GM12801 (cell line): ENCODE measurements around the gene LRRC66.

ENCODE experiments used
- TF ChIP-seq, protein P1 (sequence below): IDR thresholded peaks from one replicate; pipeline ENCODE4 v1.5.1; 2011; ENCODE audit warnings: control low read depth; ENCODE audit not compliant: insufficient read length; ENCODE audit errors: extremely low read depth

The LRRC66 gene

DNA sequence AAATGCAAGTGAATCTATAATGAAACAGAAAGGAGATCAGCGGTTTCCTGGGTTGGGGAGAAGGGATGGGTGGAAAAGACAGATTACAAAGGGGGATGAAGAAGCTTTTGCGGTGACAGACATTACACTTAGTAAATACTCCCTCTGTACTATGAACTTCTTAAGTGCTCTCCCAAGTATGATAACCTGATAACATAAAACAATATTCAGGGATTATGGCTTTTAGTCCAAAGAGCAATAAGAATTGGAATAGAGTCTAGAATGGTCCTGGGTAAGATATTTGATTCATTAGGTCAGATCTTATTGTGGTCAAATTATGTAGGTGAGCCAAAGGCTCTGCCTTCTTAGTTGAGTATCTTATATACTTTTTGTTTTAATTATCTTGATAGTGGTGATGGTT lies 9.2 kb downstream of the LRRC66 start:
- TF ChIP-seq, protein P1, sequence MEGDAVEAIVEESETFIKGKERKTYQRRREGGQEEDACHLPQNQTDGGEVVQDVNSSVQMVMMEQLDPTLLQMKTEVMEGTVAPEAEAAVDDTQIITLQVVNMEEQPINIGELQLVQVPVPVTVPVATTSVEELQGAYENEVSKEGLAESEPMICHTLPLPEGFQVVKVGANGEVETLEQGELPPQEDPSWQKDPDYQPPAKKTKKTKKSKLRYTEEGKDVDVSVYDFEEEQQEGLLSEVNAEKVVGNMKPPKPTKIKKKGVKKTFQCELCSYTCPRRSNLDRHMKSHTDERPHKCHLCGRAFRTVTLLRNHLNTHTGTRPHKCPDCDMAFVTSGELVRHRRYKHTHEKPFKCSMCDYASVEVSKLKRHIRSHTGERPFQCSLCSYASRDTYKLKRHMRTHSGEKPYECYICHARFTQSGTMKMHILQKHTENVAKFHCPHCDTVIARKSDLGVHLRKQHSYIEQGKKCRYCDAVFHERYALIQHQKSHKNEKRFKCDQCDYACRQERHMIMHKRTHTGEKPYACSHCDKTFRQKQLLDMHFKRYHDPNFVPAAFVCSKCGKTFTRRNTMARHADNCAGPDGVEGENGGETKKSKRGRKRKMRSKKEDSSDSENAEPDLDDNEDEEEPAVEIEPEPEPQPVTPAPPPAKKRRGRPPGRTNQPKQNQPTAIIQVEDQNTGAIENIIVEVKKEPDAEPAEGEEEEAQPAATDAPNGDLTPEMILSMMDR, result no peak

DNA sequence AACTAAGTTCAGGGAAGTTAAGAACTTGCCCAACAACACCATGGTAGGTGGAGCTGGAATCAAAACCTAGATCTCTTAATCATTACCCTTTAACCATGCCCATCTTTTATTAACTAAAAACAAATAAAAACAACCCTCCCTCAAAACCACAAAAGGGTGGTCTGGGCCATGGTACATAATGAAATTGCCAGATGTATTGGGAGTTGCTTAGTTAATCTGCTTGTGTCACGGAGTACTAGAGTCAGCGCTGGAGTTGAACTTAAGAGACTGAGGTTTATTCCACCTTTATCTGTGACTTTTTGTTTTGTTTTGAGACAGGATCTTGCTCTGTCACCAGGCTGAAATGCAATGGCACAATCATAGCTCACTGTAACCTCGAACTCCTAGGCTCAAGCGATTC lies 13.3 kb downstream of the LRRC66 start:
- TF ChIP-seq, protein P1, result no peak

DNA sequence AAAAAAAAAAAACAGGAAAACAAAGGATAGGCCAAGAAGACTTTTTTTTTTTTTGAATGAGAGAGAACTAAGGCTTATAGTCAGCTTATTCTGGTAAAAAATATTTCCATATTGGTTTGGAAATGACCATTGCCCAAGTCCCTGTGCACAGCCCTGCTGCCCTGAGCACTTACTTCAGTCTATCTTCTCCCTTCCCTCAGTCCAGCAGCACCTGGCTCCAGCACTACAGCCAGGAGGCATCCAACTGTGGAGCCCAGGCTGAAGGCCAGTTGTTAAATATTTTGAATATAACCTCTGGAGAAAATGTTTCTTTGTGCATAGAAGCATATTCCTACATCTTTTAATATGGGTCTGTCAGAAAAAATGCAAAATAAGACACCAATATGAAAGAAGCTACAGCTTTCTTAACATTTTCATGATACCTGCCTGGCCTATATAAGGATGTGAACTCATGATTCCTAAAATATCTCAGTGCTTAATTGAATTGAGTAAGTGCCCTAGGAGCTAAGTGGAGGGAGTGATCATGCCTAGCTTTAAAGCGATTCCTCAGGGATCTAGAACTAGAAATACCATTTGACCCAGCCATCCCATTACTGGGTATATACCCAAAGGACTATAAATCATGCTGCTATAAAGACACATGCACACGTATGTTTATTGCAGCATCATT lies 14.4 kb downstream of the LRRC66 start:
- TF ChIP-seq, protein P1, result no peak

DNA sequence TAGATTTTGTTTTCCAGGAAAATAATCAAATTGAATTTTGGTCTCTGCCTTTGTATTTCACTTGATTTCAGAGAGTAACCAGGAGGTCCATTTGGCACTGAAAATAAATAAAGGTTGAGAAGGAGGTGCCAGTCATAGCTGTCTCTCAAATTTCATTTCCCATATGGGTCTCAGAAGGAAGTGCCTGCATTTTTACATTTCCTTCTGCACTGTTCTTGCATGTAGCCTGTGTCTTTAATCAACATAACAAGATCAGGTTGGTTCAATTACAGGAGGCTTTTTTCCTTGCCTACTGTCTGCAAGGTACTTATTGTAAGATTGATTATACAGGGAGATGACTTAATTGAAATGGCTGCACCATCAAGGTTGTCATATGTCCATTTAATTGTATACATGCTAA lies 15.7 kb downstream of the LRRC66 start:
- TF ChIP-seq, protein P1, result no peak

DNA sequence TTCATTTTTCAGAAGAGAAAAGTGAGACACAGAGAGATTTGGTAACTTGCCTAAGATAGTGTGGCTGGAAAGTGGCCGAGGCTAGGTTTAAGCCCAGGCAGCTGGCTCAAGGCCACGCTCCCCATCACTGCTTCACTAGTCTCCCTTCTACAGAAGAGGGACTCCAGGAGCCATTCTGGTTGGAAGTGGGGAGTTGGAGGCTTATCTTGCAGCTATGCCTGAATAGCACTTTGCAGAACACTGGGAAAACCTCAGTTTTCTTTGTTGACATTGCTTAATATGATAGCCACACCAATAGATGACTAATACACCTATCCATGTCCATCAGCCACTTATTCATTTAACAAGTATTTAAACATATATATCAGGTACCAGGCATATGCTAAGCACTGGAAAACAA lies 18.5 kb downstream of the LRRC66 start:
- TF ChIP-seq, protein P1, result no peak

DNA sequence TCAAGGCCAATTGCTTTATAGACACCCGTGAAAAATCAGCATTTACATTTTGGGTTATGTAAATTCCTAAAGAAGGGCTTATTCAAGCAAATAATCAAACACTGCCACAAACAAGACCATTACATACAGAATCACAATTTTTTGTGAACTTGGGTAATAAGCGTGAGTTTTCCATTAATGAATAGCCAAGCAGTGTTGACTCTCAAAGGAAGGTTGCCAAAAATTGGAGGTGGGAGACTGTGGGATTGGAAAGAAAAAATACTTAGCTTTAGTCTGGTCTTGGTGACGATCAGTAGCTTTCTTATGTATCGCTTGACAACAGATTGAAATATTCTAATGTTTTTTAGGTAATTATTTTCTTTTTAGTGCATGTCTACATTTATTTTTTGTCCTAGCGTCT lies 20.9 kb downstream of the LRRC66 start:
- TF ChIP-seq, protein P1, result no peak

DNA sequence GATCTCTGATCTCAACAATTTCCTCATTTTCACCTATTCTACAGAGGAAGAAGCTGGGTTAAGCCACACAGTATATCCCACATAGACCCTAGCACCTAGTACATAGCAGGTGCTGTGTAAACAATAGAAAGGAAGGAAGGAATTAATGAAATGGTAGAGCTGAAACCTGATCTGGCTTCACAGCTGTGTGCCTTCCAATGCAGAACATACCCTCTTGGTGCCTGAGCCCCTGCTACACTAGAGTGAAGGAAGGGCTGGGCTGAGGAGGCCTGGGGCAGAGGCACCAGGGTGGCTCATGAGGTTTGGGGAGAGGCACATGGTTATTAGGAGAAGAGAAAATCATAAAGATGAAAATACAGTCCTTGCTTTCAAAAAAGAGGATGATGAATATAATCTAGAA lies 21.3 kb downstream of the LRRC66 start:
- TF ChIP-seq, protein P1, result no peak
